ENCODE measurements around the gene LY86. TPM values are rescaled to one million over a fixed set of nuclear protein-coding genes. Genes with fewer than 3 reads are reported as not detected.

Gene LY86
- total and polyA plus RNA-seq, 4 donors: 5.2 to 12.4 (median 9.6) TPM

DNA sequence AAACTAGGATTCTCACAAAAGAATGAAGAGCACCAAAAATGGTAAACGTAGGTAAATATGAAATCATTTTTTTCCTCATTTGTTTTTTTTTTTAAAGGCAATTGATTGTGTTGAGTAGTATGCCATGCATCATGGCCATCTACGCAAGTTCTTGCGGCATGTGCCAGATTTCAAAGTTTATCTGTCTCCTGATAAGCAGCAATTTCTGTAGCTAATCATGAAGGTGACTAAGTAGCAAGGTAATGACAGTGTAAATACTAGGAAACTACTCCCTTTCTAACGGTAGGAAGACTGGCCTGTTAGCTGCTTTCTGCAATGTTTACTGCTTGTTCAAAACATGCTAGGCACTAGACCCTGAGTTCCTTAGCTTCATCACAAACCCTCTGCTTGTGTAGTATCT, 13.4 kb upstream of the LY86 start:
- Histone ChIP-seq H3K4me1 (ENCODE audit: control insufficient read depth in 5 of 5, insufficient read depth in 5 of 5, low read length in 5 of 5) (no peaks in the 10 kb centered on the region), H3K27ac (ENCODE audit: low read depth in 1 of 2, low read length in 1 of 2) (no peak overlapping the region), H3K27me3 (ENCODE audit: control insufficient read depth in 3 of 3, insufficient read depth in 3 of 3, low read length in 2 of 3) (no peaks in the 10 kb centered on the region), H3K36me3 (ENCODE audit: control insufficient read depth in 4 of 4, insufficient read depth in 4 of 4, low read length in 4 of 4) (no peaks in the 10 kb centered on the region), H3K4me3 (no peak overlapping the region), H3K9ac (ENCODE audit: insufficient read depth in 1 of 2, low read length in 2 of 2) (no peak overlapping the region), H3K9me3 (ENCODE audit: control insufficient read depth in 4 of 4, insufficient read depth in 3 of 4, low read length in 3 of 4) (peaks cover 0 to 5% (median 3%) of the 10 kb centered on the region in 4 donors)
- WGBS, 2 donors: 83 to 93% methylated on average over 4 of the region's 4 CpGs
- ATAC-seq (ENCODE audit: insufficient read depth, low FRiP score) (no peak), DNase-seq (no peak)
- no peak for TF ChIP-seq CTCF (IDR thresholded peaks at IDR 0.05; ENCODE audit: control extremely low read depth, extremely low read depth)

- no peak for DNase-seq
- TF ChIP-seq CTCF (IDR thresholded peaks at IDR 0.05; ENCODE audit: control extremely low read depth, extremely low read depth): no peak
- no peak for ATAC-seq (ENCODE audit: insufficient read depth, low FRiP score)
- H3K4me3 ChIP-seq: no peak overlapping the region
- H3K9me3 ChIP-seq (ENCODE audit: control insufficient read depth in 4 of 4, insufficient read depth in 3 of 4, low read length in 3 of 4): peaks cover 0 to 5% (median 3%) of the 10 kb centered on the region in 4 donors
- no peaks in the 10 kb centered on the region for H3K36me3 ChIP-seq (ENCODE audit: control insufficient read depth in 4 of 4, insufficient read depth in 4 of 4, low read length in 4 of 4)
- no peak overlapping the region for H3K9ac ChIP-seq (ENCODE audit: insufficient read depth in 1 of 2, low read length in 2 of 2)
- 76 to 88% methylated on average over 1 of the region's 1 CpG for WGBS, 2 donors
- H3K27me3 ChIP-seq (ENCODE audit: control insufficient read depth in 3 of 3, insufficient read depth in 3 of 3, low read length in 2 of 3): no peaks in the 10 kb centered on the region
- H3K27ac ChIP-seq (ENCODE audit: low read depth in 1 of 2, low read length in 1 of 2): no peak overlapping the region
- no peaks in the 10 kb centered on the region for H3K4me1 ChIP-seq (ENCODE audit: control insufficient read depth in 5 of 5, insufficient read depth in 5 of 5, low read length in 5 of 5)
These were observed 10.8 kb upstream of the LY86 start for GRCh38 chr6:6577735-6578134.

GRCh38 chr6:6579281-6579680, 9.2 kb upstream of the LY86 start:
- TF ChIP-seq CTCF (IDR thresholded peaks at IDR 0.05; ENCODE audit: control extremely low read depth, extremely low read depth): no peak
- no peaks in the 10 kb centered on the region for H3K4me1 ChIP-seq (ENCODE audit: control insufficient read depth in 5 of 5, insufficient read depth in 5 of 5, low read length in 5 of 5)
- DNase-seq (no peak), ATAC-seq (ENCODE audit: insufficient read depth, low FRiP score) (no peak)
- no peak overlapping the region for H3K27ac ChIP-seq (ENCODE audit: low read depth in 1 of 2, low read length in 1 of 2)
- H3K36me3 ChIP-seq (ENCODE audit: control insufficient read depth in 4 of 4, insufficient read depth in 4 of 4, low read length in 4 of 4): no peaks in the 10 kb centered on the region
- no peaks in the 10 kb centered on the region for H3K27me3 ChIP-seq (ENCODE audit: control insufficient read depth in 3 of 3, insufficient read depth in 3 of 3, low read length in 2 of 3)
- H3K9me3 ChIP-seq (ENCODE audit: control insufficient read depth in 4 of 4, insufficient read depth in 3 of 4, low read length in 3 of 4): peaks cover 0 to 4% (median 1%) of the 10 kb centered on the region in 4 donors
- H3K4me3 ChIP-seq: no peak overlapping the region
- 95 to 96% methylated on average over 1 of the region's 1 CpG for WGBS, 2 donors
- H3K9ac ChIP-seq (ENCODE audit: insufficient read depth in 1 of 2, low read length in 2 of 2): no peak overlapping the region

- Histone ChIP-seq H3K27me3 (ENCODE audit: control insufficient read depth in 3 of 3, insufficient read depth in 3 of 3, low read length in 2 of 3) (no peaks in the 10 kb centered on the region), H3K9me3 (ENCODE audit: control insufficient read depth in 4 of 4, insufficient read depth in 3 of 4, low read length in 3 of 4) (peaks cover 0 to 4% (median under 1%) of the 10 kb centered on the region in 4 donors), H3K36me3 (ENCODE audit: control insufficient read depth in 4 of 4, insufficient read depth in 4 of 4, low read length in 4 of 4) (no peaks in the 10 kb centered on the region), H3K9ac (ENCODE audit: insufficient read depth in 1 of 2, low read length in 2 of 2) (no peak overlapping the region), H3K27ac (ENCODE audit: low read depth in 1 of 2, low read length in 1 of 2) (no peak overlapping the region), H3K4me3 (no peak overlapping the region), H3K4me1 (ENCODE audit: control insufficient read depth in 5 of 5, insufficient read depth in 5 of 5, low read length in 5 of 5) (no peaks in the 10 kb centered on the region)
- TF ChIP-seq CTCF (IDR thresholded peaks at IDR 0.05; ENCODE audit: control extremely low read depth, extremely low read depth): no peak
- ATAC-seq (ENCODE audit: insufficient read depth, low FRiP score): no peak
- 92 to 94% methylated on average over 6 of the region's 6 CpGs for WGBS, 2 donors
- no peak for DNase-seq
These were observed 8.2 kb upstream of the LY86 start for GRCh38 chr6:6580225-6580856.

Measured in lung (tissue), 12 donors.